Liver (tissue), 3 donors: ENCODE measurements around the gene ITGB3.

Experiments
- EGR1 ChIP-seq, 2 donors: IDR thresholded peaks; 2 replicates each; pipeline ENCODE4 v1.6.1; 2016 to 2018; ENCODE audit warnings: antibody characterized with exemption in 2 of 2, low read depth in 2 of 2
- FOXA1 ChIP-seq: IDR thresholded peaks from 2 replicates; pipeline ENCODE4 v1.6.1; 2016; ENCODE audit warnings: antibody characterized with exemption
- GABPA ChIP-seq, 2 donors: IDR thresholded peaks in 1 of 2; conservative IDR thresholded peaks in 1 of 2; 2 replicates each; pipeline ENCODE4 v1.6.1; 2016; ENCODE audit warnings: antibody characterized with exemption in 2 of 2, mild to moderate bottlenecking in 1 of 2, moderate library complexity in 1 of 2
- RAD21 ChIP-seq, 2 donors: IDR thresholded peaks; 2 replicates each; pipeline ENCODE4 v1.6.1; 2016; ENCODE audit warnings: antibody characterized with exemption in 2 of 2, mild to moderate bottlenecking in 2 of 2
- RXRA ChIP-seq, 2 donors: IDR thresholded peaks; 2 replicates each; pipeline ENCODE4 v1.6.1; 2017 to 2018; ENCODE audit warnings: antibody characterized with exemption in 2 of 2, mild to moderate bottlenecking in 1 of 2
- TAF1 ChIP-seq: conservative IDR thresholded peaks from 2 replicates; pipeline ENCODE4 v1.6.1; 2016; ENCODE audit warnings: antibody characterized with exemption, mild to moderate bottlenecking
- YY1 ChIP-seq: IDR thresholded peaks from 2 replicates; pipeline ENCODE4 v1.6.1; 2016; ENCODE audit warnings: antibody characterized with exemption, mild to moderate bottlenecking
- TF ChIP-seq, protein P1 (sequence below): fragments of 150-350 bp; IDR thresholded peaks from 2 replicates; pipeline ENCODE4 v1.5.1; 2017; ENCODE audit warnings: improper control_type of control experiment, low read depth, low read length; ENCODE audit not compliant: missing input control
- TF ChIP-seq, protein P2 (sequence below): IDR thresholded peaks from 2 replicates; pipeline ENCODE4 v1.6.1; 2016; ENCODE audit warnings: antibody characterized with exemption
- TF ChIP-seq, protein P3 (sequence below): IDR thresholded peaks from 2 replicates; pipeline ENCODE4 v1.6.1; 2016; ENCODE audit warnings: antibody characterized with exemption, mild to moderate bottlenecking
- TF ChIP-seq, protein P4 (sequence below): IDR thresholded peaks from 2 replicates; pipeline ENCODE4 v1.6.1; 2016; ENCODE audit warnings: antibody characterized with exemption
- donor health status: healthy.
- donor health status: healthy.

DNA sequence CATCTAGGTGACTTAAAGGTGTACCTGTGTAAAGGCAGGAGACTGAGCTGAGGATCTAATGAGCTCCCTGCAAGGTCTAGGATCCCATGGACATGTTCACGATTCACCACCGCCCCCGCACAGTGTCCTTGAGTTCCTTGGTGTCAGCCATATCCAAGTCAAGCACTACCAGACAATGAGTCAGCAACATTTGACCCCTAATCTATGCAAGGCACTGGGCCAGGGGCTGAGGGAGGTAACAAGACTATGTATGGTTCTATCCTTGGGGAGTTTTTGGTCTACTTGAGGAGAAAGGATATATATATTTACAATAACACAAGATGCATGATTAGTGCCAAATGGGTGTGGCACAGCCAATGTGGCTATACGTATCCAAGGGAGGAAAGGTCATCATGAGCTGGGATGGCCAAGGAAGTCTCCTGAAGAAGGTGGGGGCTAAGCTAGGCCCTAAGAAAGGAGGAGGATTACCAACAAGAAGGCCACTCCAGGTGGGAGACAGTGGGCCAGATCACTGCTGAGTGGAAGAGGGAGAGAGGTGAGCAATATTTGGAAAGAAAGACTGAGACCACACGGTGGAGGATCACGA, 35.0 kb downstream of the ITGB3 start:
- TF ChIP-seq, protein P1, sequence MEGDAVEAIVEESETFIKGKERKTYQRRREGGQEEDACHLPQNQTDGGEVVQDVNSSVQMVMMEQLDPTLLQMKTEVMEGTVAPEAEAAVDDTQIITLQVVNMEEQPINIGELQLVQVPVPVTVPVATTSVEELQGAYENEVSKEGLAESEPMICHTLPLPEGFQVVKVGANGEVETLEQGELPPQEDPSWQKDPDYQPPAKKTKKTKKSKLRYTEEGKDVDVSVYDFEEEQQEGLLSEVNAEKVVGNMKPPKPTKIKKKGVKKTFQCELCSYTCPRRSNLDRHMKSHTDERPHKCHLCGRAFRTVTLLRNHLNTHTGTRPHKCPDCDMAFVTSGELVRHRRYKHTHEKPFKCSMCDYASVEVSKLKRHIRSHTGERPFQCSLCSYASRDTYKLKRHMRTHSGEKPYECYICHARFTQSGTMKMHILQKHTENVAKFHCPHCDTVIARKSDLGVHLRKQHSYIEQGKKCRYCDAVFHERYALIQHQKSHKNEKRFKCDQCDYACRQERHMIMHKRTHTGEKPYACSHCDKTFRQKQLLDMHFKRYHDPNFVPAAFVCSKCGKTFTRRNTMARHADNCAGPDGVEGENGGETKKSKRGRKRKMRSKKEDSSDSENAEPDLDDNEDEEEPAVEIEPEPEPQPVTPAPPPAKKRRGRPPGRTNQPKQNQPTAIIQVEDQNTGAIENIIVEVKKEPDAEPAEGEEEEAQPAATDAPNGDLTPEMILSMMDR = no peak
- no peak for TF ChIP-seq EGR1 (IDR thresholded peaks at IDR 0.05; ENCODE audit: low read depth in 2 of 2)
- no peak for TF ChIP-seq RAD21 (IDR thresholded peaks at IDR 0.05)
- TF ChIP-seq, protein P2, sequence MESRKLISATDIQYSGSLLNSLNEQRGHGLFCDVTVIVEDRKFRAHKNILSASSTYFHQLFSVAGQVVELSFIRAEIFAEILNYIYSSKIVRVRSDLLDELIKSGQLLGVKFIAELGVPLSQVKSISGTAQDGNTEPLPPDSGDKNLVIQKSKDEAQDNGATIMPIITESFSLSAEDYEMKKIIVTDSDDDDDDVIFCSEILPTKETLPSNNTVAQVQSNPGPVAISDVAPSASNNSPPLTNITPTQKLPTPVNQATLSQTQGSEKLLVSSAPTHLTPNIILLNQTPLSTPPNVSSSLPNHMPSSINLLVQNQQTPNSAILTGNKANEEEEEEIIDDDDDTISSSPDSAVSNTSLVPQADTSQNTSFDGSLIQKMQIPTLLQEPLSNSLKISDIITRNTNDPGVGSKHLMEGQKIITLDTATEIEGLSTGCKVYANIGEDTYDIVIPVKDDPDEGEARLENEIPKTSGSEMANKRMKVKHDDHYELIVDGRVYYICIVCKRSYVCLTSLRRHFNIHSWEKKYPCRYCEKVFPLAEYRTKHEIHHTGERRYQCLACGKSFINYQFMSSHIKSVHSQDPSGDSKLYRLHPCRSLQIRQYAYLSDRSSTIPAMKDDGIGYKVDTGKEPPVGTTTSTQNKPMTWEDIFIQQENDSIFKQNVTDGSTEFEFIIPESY = no peak
- no peak for TF ChIP-seq YY1
- TF ChIP-seq, protein P3, sequence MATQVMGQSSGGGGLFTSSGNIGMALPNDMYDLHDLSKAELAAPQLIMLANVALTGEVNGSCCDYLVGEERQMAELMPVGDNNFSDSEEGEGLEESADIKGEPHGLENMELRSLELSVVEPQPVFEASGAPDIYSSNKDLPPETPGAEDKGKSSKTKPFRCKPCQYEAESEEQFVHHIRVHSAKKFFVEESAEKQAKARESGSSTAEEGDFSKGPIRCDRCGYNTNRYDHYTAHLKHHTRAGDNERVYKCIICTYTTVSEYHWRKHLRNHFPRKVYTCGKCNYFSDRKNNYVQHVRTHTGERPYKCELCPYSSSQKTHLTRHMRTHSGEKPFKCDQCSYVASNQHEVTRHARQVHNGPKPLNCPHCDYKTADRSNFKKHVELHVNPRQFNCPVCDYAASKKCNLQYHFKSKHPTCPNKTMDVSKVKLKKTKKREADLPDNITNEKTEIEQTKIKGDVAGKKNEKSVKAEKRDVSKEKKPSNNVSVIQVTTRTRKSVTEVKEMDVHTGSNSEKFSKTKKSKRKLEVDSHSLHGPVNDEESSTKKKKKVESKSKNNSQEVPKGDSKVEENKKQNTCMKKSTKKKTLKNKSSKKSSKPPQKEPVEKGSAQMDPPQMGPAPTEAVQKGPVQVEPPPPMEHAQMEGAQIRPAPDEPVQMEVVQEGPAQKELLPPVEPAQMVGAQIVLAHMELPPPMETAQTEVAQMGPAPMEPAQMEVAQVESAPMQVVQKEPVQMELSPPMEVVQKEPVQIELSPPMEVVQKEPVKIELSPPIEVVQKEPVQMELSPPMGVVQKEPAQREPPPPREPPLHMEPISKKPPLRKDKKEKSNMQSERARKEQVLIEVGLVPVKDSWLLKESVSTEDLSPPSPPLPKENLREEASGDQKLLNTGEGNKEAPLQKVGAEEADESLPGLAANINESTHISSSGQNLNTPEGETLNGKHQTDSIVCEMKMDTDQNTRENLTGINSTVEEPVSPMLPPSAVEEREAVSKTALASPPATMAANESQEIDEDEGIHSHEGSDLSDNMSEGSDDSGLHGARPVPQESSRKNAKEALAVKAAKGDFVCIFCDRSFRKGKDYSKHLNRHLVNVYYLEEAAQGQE = no peak
- TF ChIP-seq FOXA1 = no peak
- TF ChIP-seq TAF1 = no peak
- TF ChIP-seq, protein P4, sequence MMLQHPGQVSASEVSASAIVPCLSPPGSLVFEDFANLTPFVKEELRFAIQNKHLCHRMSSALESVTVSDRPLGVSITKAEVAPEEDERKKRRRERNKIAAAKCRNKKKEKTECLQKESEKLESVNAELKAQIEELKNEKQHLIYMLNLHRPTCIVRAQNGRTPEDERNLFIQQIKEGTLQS = no peak
- TF ChIP-seq GABPA (IDR thresholded peaks at IDR 0.05 in 1 of 2, conservative IDR thresholded peaks at IDR 0.05 in 1 of 2) = no peak
- no peak for TF ChIP-seq RXRA (IDR thresholded peaks at IDR 0.05)
